ENCODE measurements around the gene PHKA1. TPM values are rescaled to one million over a fixed set of nuclear protein-coding genes. Genes with fewer than 3 reads are reported as not detected.
"Not testable (repeated sequence)": the region's sequence is repeated elsewhere in the genome, so short reads cannot be mapped to it uniquely, and the experiment has no call there.

Gene PHKA1
- total RNA-seq (3.4 TPM), polyA plus RNA-seq (5.3 TPM)

- WGBS = 9% methylated on average over 80 of the region's 80 CpGs
- H3K4me3 ChIP-seq (ENCODE audit: low read depth, low read length) = peak within 1 kb of the TSS; percentile 35
- peak within 1 kb of the TSS; percentile 67 for H3K27ac ChIP-seq (ENCODE audit: low read depth)
- H3K36me3 ChIP-seq (ENCODE audit: insufficient read depth); DNase-seq (ENCODE audit: extremely low spot score); H3K4me1 ChIP-seq (ENCODE audit: insufficient read depth): not testable (repeated sequence)
Measured at GRCh38 chrX:72713599-72714477, at the start of gene PHKA1. Gene PHKA1 (minus strand): TSS chrX:72714306. CDS start chrX:72713880, 426 bp downstream.

DNA sequence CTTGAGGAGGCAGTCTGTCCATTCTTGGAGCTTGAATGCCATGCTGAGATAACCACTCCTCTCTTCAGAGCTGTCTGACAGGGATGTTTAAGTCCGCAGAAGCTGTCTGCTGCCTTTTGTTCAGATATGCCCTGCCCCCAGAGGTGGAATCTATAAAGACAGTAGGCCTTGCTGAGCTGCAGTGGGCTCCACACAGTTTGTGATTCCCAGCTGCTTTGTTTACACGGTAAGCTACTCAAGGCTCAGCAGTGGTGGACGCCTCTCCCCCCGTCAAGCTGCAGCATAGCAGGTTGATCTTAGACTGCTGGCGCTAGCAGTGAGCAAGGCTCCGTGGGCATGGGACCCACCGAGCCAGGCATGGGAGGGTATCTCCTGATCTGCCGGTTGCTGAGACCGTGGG, 46.3 kb upstream of the PHKA1 start:
- not testable (repeated sequence) for H3K4me1 ChIP-seq (ENCODE audit: insufficient read depth); H3K4me3 ChIP-seq (ENCODE audit: low read depth, low read length); H3K36me3 ChIP-seq (ENCODE audit: insufficient read depth); DNase-seq (ENCODE audit: extremely low spot score); H3K27ac ChIP-seq (ENCODE audit: low read depth)
- no CpG with 5 or more reads among the region's 9 CpGs for WGBS

DNA sequence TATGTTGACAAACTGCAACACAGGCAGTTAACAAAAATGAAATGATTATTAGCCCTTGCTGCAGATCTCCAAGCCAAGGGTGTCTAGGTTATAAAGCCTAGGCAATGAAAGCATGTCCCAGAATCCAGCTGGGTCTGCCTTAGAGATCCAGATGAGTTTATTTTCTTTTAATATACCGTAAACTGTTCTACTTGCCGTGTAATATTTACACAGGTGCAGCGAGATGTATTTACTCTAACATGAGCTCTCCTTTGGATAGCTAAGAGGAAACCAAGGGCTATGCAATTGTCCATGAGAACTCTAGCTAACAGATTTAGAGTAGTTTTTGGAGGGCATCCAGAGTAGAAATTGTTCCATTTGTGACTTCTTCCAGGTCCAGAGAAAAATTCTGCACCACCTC, 34.4 kb upstream of the PHKA1 start:
- not testable (repeated sequence) for DNase-seq (ENCODE audit: extremely low spot score); H3K27ac ChIP-seq (ENCODE audit: low read depth); H3K4me3 ChIP-seq (ENCODE audit: low read depth, low read length); H3K36me3 ChIP-seq (ENCODE audit: insufficient read depth); H3K4me1 ChIP-seq (ENCODE audit: insufficient read depth)
- no CpG with 5 or more reads among the region's 3 CpGs for WGBS

GRCh38 chrX:72745546-72745945, 31.4 kb upstream of the PHKA1 start:
- WGBS = no CpG with 5 or more reads among the region's 7 CpGs
- not testable (repeated sequence) for DNase-seq (ENCODE audit: extremely low spot score); H3K27ac ChIP-seq (ENCODE audit: low read depth); H3K4me1 ChIP-seq (ENCODE audit: insufficient read depth); H3K36me3 ChIP-seq (ENCODE audit: insufficient read depth); H3K4me3 ChIP-seq (ENCODE audit: low read depth, low read length)

GRCh38 chrX:72735561-72735960, 21.5 kb upstream of the PHKA1 start:
- Histone ChIP-seq H3K27ac (ENCODE audit: low read depth) (no peak overlapping the region), H3K4me3 (ENCODE audit: low read depth, low read length) (no peak overlapping the region), H3K36me3 (ENCODE audit: insufficient read depth) (no peaks in the 10 kb centered on the region), H3K4me1 (ENCODE audit: insufficient read depth) (no peaks in the 10 kb centered on the region)
- no peak for DNase-seq (ENCODE audit: extremely low spot score)
- 90% methylated on average over 1 of the region's 1 CpG for WGBS

DNA sequence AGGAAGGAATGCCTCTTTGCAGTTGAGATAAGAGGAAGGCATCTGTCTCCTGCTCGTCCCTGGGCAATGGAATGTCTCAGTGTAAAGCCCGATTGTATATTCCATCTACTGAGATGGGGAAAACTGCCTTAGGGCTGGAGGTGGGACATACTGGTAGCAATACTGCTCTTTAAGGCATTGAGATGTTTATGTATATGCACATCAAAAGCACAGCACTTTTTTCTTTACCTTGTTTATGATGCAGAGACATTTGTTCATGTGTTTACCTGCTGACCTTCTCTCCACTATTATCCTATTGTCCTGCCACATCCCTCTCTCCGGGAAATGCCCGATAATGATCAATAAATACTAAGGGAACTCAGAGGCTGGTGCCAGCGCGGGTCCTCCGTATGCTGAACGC, 19.5 kb upstream of the PHKA1 start:
- H3K36me3 ChIP-seq (ENCODE audit: insufficient read depth); H3K4me3 ChIP-seq (ENCODE audit: low read depth, low read length); H3K4me1 ChIP-seq (ENCODE audit: insufficient read depth); DNase-seq (ENCODE audit: extremely low spot score); H3K27ac ChIP-seq (ENCODE audit: low read depth): not testable (repeated sequence)
- WGBS = 63% methylated on average over 8 of the region's 8 CpGs

- WGBS = 74% methylated on average over 7 of the region's 7 CpGs
- H3K4me1 ChIP-seq (ENCODE audit: insufficient read depth) = no peaks in the 10 kb centered on the region
- H3K36me3 ChIP-seq (ENCODE audit: insufficient read depth) = no peaks in the 10 kb centered on the region
- no peak for DNase-seq (ENCODE audit: extremely low spot score)
- H3K4me3 ChIP-seq (ENCODE audit: low read depth, low read length) = no peak overlapping the region
- H3K27ac ChIP-seq (ENCODE audit: low read depth) = no peak overlapping the region
Measured at GRCh38 chrX:72727846-72728245, 13.7 kb upstream of the PHKA1 start.

- H3K4me3 ChIP-seq (ENCODE audit: low read depth, low read length) = no peak overlapping the region
- 73% methylated on average over 5 of the region's 5 CpGs for WGBS
- no peaks in the 10 kb centered on the region for H3K36me3 ChIP-seq (ENCODE audit: insufficient read depth)
- DNase-seq (ENCODE audit: extremely low spot score) = no peak
- H3K4me1 ChIP-seq (ENCODE audit: insufficient read depth) = no peaks in the 10 kb centered on the region
- H3K27ac ChIP-seq (ENCODE audit: low read depth) = no peak overlapping the region
Measured at GRCh38 chrX:72716766-72717165, 2.7 kb upstream of the PHKA1 start.

- Histone ChIP-seq H3K27ac (ENCODE audit: low read depth) (no peak overlapping the region), H3K4me1 (ENCODE audit: insufficient read depth) (no peaks in the 10 kb centered on the region), H3K4me3 (ENCODE audit: low read depth, low read length) (no peak overlapping the region), H3K36me3 (ENCODE audit: insufficient read depth) (no peaks in the 10 kb centered on the region)
- WGBS = 89% methylated on average over 12 of the region's 12 CpGs
- no peak for DNase-seq (ENCODE audit: extremely low spot score)
Measured at GRCh38 chrX:72715546-72715945, 1.4 kb upstream of the PHKA1 start.

DNA sequence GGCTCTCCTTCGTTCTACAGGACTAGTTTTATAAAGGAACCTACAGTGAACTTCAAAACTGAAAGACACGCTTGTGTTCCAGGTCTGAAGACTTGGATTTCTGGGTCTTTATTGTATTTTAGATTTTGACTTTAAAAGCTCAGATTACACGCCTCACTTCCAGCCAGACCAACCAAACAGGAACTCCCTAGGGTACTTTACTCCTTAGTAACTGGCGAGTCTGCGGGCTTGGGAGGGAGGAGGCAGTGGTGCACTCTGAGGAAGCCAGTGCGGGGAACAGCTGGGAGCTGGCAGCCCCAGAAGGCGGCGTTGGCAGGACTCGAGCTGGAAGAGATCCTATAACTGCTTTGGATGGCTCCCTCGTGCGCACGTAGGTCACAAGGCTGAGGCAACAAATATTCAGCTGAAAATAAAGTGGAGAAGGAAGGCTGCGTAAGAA, 391 bp upstream of the PHKA1 start:
- Histone ChIP-seq H3K27ac (ENCODE audit: low read depth) (peak overlapping the region; percentile 67), H3K4me3 (ENCODE audit: low read depth, low read length) (peak overlapping the region; percentile 35), H3K36me3 (ENCODE audit: insufficient read depth) (no peaks in the 10 kb centered on the region), H3K4me1 (ENCODE audit: insufficient read depth) (no peaks in the 10 kb centered on the region)
- under 1% methylated on average over 13 of the region's 13 CpGs for WGBS
- peak; percentile 5 for DNase-seq (ENCODE audit: extremely low spot score)

GRCh38 chrX:72713130-72713529, 976 bp downstream of the PHKA1 start:
- 49% methylated on average over 3 of the region's 3 CpGs for WGBS
- H3K36me3 ChIP-seq (ENCODE audit: insufficient read depth) = no peaks in the 10 kb centered on the region
- no peak for DNase-seq (ENCODE audit: extremely low spot score)
- no peak overlapping the region for H3K4me3 ChIP-seq (ENCODE audit: low read depth, low read length)
- no peak overlapping the region for H3K27ac ChIP-seq (ENCODE audit: low read depth)
- no peaks in the 10 kb centered on the region for H3K4me1 ChIP-seq (ENCODE audit: insufficient read depth)

GRCh38 chrX:72712094-72712755, 1.9 kb downstream of the PHKA1 start:
- H3K36me3 ChIP-seq (ENCODE audit: insufficient read depth) = no peaks in the 10 kb centered on the region
- no peak for DNase-seq (ENCODE audit: extremely low spot score)
- no peaks in the 10 kb centered on the region for H3K4me1 ChIP-seq (ENCODE audit: insufficient read depth)
- H3K27ac ChIP-seq (ENCODE audit: low read depth) = no peak overlapping the region
- H3K4me3 ChIP-seq (ENCODE audit: low read depth, low read length) = no peak overlapping the region
- 32% methylated on average over 2 of the region's 2 CpGs for WGBS

- WGBS = 91% methylated on average over 1 of the region's 1 CpG
- Histone ChIP-seq H3K36me3 (ENCODE audit: insufficient read depth) (no peaks in the 10 kb centered on the region), H3K4me3 (ENCODE audit: low read depth, low read length) (no peak overlapping the region), H3K4me1 (ENCODE audit: insufficient read depth) (no peaks in the 10 kb centered on the region), H3K27ac (ENCODE audit: low read depth) (no peak overlapping the region)
- no peak for DNase-seq (ENCODE audit: extremely low spot score)
Measured at GRCh38 chrX:72705814-72706213, 8.3 kb downstream of the PHKA1 start.

- Histone ChIP-seq H3K4me1 (ENCODE audit: insufficient read depth) (no peaks in the 10 kb centered on the region), H3K27ac (ENCODE audit: low read depth) (no peak overlapping the region), H3K36me3 (ENCODE audit: insufficient read depth) (no peaks in the 10 kb centered on the region), H3K4me3 (ENCODE audit: low read depth, low read length) (no peak overlapping the region)
- DNase-seq (ENCODE audit: extremely low spot score) = no peak
Measured at GRCh38 chrX:72705111-72705510, 9.0 kb downstream of the PHKA1 start.

Measured in urinary bladder (tissue), 4 donors.